Measurements from ENCODE around the gene FOXC2.
"Not testable (repeated sequence)": the region's sequence is repeated elsewhere in the genome, so short reads cannot be mapped to it uniquely, and the experiment has no call there.

The FOXC2 gene

GRCh38 chr16:86574646-86575045, 8.0 kb downstream of the FOXC2 start:
- no peak for DNase-seq

GRCh38 chr16:86575095-86575685, 8.6 kb downstream of the FOXC2 start:
- no peak for DNase-seq

- no peak for DNase-seq
Measured at GRCh38 chr16:86575754-86576557, 9.3 kb downstream of the FOXC2 start.

DNA sequence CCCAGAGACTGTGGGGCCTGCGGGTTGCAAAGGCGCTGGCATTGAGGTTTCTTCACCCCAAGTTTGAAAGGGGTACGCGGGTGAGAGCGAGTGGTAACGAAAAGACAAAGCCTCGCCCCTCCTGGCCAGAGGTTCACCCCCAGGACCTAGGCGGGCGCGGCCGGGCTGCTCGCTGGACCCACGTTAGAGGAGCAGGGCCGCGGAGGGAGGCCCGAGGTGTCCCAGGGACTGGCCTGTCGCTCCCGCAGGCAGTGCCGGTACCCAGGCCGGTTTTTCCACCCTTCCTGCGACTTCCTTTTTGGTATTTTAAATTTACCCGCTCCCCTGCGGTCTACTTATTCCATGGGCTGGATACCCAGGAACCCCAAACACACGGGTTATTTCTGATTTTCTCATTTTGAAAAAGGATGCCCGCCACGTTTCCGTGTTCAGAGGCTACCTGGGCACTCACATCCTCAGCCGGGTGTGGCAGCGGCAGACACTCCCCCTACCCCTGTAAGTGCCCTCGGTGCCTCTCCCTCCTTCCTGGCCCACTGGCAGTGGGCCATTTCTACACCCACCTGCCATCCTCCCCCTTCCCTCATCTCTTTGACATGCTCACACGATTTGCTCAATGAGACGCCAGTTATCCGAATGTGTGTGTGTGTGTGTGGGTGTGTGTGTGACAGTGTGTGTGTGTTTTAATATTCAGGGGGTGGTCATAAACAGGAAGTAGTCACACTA, 10.1 kb downstream of the FOXC2 start:
- no peak for DNase-seq

GRCh38 chr16:86577314-86577971, 10.8 kb downstream of the FOXC2 start:
- DNase-seq = no peak

GRCh38 chr16:86578061-86578599, 11.5 kb downstream of the FOXC2 start, which contains the start of gene FOXL1:
Gene FOXL1 (plus strand): TSS chr16:86578549. CDS start chr16:86578724, 175 bp downstream.
- DNase-seq = no peak

DNA sequence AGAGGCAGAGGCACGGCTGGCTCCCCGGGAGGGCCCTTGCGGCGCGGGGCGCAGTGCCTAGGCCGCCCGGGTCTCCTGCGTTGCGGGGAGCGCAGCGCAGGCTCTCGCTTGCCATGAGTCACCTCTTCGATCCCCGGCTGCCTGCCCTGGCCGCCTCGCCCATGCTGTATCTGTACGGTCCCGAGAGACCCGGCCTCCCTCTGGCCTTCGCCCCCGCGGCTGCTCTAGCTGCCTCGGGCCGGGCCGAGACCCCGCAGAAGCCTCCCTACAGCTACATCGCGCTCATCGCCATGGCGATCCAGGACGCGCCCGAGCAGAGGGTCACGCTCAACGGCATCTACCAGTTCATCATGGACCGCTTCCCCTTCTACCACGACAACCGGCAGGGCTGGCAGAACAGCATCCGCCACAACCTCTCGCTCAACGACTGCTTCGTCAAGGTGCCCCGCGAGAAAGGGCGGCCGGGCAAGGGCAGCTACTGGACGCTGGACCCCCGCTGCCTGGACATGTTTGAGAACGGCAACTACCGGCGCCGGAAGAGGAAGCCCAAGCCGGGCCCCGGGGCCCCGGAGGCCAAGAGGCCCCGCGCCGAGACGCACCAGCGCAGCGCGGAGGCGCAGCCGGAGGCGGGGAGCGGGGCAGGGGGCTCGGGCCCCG, 12.1 kb downstream of the FOXC2 start:
- no peak for DNase-seq

DNA sequence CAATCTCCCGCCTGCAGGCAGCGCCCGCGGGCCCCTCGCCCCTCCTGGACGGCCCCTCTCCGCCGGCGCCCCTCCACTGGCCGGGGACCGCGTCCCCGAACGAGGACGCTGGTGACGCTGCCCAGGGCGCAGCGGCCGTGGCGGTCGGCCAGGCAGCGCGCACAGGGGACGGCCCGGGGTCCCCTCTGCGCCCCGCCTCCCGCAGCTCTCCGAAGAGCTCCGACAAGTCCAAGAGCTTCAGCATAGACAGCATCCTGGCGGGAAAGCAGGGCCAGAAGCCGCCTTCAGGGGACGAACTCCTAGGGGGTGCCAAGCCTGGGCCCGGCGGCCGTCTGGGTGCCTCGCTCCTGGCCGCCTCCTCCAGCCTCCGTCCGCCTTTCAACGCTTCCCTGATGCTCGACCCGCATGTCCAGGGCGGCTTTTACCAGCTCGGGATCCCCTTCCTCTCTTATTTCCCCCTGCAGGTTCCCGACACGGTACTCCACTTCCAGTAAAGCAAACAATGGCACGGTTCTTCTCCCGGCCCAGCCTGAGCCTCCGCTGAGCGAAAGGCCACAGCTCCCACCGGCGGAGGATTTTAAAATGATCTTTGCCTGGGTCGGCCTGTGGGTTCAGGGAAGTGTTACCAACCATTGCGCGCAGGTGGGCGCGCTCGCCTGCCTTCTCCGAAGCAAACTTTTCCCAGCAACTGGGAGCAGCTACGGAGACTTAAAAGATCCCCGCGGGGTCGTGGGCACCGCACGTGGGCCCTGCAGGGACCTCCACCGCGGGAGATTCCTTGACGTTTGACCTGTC, 12.8 kb downstream of the FOXC2 start:
- DNase-seq = no peak

GRCh38 chr16:86580063-86580790, 13.6 kb downstream of the FOXC2 start:
- no peak for DNase-seq

DNA sequence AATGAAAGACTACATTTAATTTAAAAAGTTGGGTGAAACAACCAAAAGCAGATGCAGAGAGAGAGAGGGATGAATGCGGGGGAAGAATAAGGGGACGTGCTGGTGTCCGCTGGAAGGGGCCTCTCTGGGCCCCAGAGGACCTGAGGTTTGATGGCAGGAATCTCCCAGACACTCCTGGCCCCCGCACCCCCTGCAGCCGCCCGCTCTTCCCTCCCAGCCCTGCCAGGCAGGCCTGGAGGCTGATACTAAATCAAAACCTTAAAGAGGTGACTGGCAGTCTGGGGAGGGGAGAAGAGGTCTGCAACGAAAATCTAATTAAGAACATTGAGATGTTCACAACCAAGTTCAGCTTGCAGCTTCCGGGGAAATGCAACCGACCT, 14.2 kb downstream of the FOXC2 start:
- DNase-seq = no peak

GRCh38 chr16:86581458-86581857, 14.8 kb downstream of the FOXC2 start:
- DNase-seq = no peak

DNA sequence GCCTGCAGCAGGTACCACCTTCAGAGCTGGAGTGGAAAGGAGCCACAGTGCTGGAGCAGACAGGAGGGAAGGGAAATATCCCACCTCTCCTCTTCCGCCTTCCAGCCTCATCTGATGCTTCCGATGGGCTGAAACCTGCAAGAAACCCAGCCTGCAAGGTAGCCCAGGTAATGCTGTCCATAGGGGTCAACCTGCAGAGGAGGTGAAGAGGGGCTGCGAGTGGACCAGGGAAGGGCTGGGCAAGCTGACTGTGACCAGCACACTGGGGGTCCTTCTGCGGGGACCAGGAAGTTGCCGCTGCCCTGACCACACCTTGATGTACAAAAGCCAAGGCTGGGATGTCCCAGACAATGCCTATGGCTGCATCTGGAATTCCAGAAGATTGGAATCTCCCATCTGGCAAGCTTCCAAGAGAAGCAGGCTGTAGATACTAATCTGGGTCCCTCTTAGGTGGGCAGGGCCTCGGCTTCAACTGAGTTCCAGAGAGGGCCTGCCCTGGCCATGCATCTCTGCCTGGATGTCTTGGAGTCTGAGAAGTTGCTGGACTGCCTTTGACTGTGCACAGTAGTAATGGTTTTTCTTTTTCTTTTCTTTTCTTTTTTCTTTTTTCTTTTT, 17.5 kb downstream of the FOXC2 start:
- no peak for DNase-seq

- DNase-seq = no peak
Measured at GRCh38 chr16:86584726-86585721, 18.4 kb downstream of the FOXC2 start.

GRCh38 chr16:86585821-86586611, 19.4 kb downstream of the FOXC2 start:
- DNase-seq = no peak

DNA sequence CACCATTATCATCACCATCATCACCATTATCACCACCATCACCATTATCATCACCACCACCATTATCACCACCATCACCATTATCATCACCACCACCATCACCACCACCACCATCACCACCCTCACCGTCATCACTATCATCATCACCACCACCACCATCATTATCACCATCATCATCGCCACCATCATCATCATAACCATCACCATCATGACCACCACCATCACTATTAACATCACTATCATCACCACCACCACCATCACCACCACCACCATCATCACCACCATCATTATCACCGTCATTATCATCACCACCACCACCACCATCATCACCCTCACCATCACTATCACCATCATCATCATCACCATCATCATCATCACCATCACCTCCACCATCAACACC, 20.9 kb downstream of the FOXC2 start:
- no peak for DNase-seq

GRCh38 chr16:86587955-86588354, 21.3 kb downstream of the FOXC2 start:
- DNase-seq = not testable (repeated sequence)

DNA sequence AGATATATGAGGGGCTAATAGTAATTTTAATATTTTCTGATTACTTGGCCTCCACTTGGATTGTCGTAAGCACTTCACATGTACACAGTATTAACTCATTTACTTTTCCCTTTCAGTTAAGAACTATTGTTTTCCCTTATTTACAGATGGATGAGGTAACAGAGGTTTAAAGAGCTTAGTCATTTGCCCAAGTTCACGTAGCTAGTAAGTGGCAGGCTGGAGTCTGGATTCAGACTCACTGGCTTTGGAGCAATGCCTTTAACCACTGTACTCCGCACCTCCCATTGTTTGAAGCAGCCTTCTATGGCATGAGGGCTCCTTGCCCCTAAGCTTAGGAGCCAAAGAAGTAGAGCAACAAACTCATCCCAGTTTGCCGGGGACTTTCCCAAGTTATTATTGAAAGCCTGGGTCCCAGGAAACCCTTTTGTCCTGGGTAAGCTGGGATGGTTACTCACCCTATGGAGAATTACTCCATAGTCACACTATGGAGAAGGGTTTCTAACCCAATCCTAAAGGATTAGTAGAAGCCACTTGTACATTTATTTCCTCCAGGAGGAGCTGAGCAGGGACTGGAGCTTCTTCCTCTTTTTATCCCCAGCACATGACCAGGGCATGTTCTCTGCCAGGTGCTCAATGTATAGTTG, 24.0 kb downstream of the FOXC2 start:
- DNase-seq = no peak

DNA sequence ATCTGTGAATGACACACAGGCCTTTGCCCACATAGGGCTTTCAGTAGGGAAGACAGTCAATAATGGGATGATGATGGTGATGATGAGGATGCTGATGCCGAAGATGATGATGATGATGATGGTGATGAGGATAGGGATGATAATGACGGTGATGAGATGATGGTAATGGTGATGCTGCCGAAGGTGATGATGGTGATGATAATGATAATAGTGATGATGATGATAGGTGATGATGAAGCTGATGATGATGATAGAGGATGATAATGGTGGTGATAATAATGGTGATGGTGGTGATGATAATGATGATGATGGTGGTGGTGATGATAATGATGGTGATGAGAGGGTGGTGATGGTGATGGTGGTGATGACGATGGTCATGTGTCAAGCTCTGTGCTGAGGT, 24.6 kb downstream of the FOXC2 start:
- DNase-seq = no peak
